D721Med (cell line): ENCODE results near the gene SPDL1.

Experiments used
- DNase-seq: peaks from one replicate; pipeline ENCODE4 v3.0.0; 2011; ENCODE audit warnings: low spot score; ENCODE audit not compliant: insufficient read length
- FAIRE-seq: peaks from 2 replicates; lab custom pipeline; 2011; peaks lifted over from hg19 to GRCh38; lab: Jason Lieb, UNC
- CTCF ChIP-seq: IDR thresholded peaks from 2 replicates; pipeline ENCODE4 v1.5.1; 2012; ENCODE audit warnings: mild to moderate bottlenecking, control low read depth; ENCODE audit not compliant: insufficient read depth; ENCODE audit errors: missing control alignments

Gene SPDL1

GRCh38 chr5:169627551-169627950 is 44.0 kb downstream of the SPDL1 start:
- no peak for FAIRE-seq
- no peak for DNase-seq
- no peak for TF ChIP-seq CTCF

GRCh38 chr5:169628892-169629291 is 45.3 kb downstream of the SPDL1 start:
- FAIRE-seq (no peak), DNase-seq (no peak)
- TF ChIP-seq CTCF, result no peak

GRCh38 chr5:169629847-169630548 is 46.4 kb downstream of the SPDL1 start:
- DNase-seq (no peak), FAIRE-seq (no peak)

GRCh38 chr5:169631360-169631759 is 47.8 kb downstream of the SPDL1 start:
- TF ChIP-seq CTCF, result no peak
- FAIRE-seq (no peak), DNase-seq (no peak)

More at GRCh38 chr5:169629847-169630548, 46.4 kb downstream of the SPDL1 start:
- TF ChIP-seq CTCF, result no peak

GRCh38 chr5:169632946-169633345 is 49.4 kb downstream of the SPDL1 start:
- FAIRE-seq (no peak), DNase-seq (no peak)
- TF ChIP-seq CTCF, result no peak

- no peak for FAIRE-seq
- TF ChIP-seq CTCF, result no peak
- no peak for DNase-seq
Observed at GRCh38 chr5:169634606-169635005, 51.0 kb downstream of the SPDL1 start.

GRCh38 chr5:169635936-169636335 is 52.4 kb downstream of the SPDL1 start:
- DNase-seq (no peak), FAIRE-seq (no peak)
- no peak for TF ChIP-seq CTCF
